ENCODE results near the gene KIF6. TPM values are rescaled to one million over a fixed set of nuclear protein-coding genes. Genes with fewer than 3 reads are reported as not detected.

The KIF6 gene
- total RNA-seq, 4 donors from 2014 or later: 0.83 to 2.6 (median 1.1) TPM

GRCh38 chr6:39546731-39547130 lies 178.5 kb downstream of the KIF6 start:
- H3K9me3 ChIP-seq: no peaks in the 10 kb centered on the region
- no peaks in the 10 kb centered on the region for H3K36me3 ChIP-seq
- H3K27ac ChIP-seq (replicated peaks in 1 of 4): peak overlapping the region in 3 of 4 donors; percentile 35 to 70 (median 70)
- 29% methylated on average over 2 of the region's 2 CpGs for WGBS
- H3K27me3 ChIP-seq: no peaks in the 10 kb centered on the region
- intact Hi-C loops (cut with DNase I): loop anchor here (10.0 kb wide), 1 partner anchor 258 kb away; no protein-coding TSS in a partner anchor
- H3K4me1 ChIP-seq: peaks cover 9 to 71% (median 52%) of the 10 kb centered on the region in 4 donors
- DNase-seq (ENCODE audit: extremely low spot score): no peak
- TF ChIP-seq EP300 (IDR thresholded peaks at IDR 0.05) (no peak), POLR2A (IDR thresholded peaks at IDR 0.05; ENCODE audit: low read depth) (no peak)
- no peak overlapping the region for H3K4me3 ChIP-seq

GRCh38 chr6:39543950-39544349 lies 181.3 kb downstream of the KIF6 start:
- peak overlapping the region; percentile 70 to 72 (median 70) for H3K27ac ChIP-seq (replicated peaks in 1 of 4)
- H3K9me3 ChIP-seq: no peaks in the 10 kb centered on the region
- peaks cover 5 to 54% (median 37%) of the 10 kb centered on the region in 4 donors for H3K4me1 ChIP-seq
- no peaks in the 10 kb centered on the region for H3K36me3 ChIP-seq
- no peak overlapping the region for H3K4me3 ChIP-seq
- no peaks in the 10 kb centered on the region for H3K27me3 ChIP-seq
- TF ChIP-seq EP300 (IDR thresholded peaks at IDR 0.05) (no peak), POLR2AphosphoS5 (IDR thresholded peaks at IDR 0.05) (no peak), POLR2A (IDR thresholded peaks at IDR 0.05; ENCODE audit: low read depth) (no peak)
- TF ChIP-seq, protein P1, sequence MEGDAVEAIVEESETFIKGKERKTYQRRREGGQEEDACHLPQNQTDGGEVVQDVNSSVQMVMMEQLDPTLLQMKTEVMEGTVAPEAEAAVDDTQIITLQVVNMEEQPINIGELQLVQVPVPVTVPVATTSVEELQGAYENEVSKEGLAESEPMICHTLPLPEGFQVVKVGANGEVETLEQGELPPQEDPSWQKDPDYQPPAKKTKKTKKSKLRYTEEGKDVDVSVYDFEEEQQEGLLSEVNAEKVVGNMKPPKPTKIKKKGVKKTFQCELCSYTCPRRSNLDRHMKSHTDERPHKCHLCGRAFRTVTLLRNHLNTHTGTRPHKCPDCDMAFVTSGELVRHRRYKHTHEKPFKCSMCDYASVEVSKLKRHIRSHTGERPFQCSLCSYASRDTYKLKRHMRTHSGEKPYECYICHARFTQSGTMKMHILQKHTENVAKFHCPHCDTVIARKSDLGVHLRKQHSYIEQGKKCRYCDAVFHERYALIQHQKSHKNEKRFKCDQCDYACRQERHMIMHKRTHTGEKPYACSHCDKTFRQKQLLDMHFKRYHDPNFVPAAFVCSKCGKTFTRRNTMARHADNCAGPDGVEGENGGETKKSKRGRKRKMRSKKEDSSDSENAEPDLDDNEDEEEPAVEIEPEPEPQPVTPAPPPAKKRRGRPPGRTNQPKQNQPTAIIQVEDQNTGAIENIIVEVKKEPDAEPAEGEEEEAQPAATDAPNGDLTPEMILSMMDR (IDR thresholded peaks at IDR 0.05): no peak
- DNase-seq (ENCODE audit: extremely low spot score): no peak
- intact Hi-C loops (cut with DNase I): loop anchor here (10.0 kb wide), 1 partner anchor 261 kb away; no protein-coding TSS in a partner anchor
- 44% methylated on average over 1 of the region's 1 CpG for WGBS

GRCh38 chr6:39543095-39543494 lies 182.1 kb downstream of the KIF6 start:
- intact Hi-C loops (cut with DNase I): loop anchor here (10.0 kb wide), 1 partner anchor 262 kb away; no protein-coding TSS in a partner anchor
- H3K36me3 ChIP-seq: no peaks in the 10 kb centered on the region
- WGBS: 25% methylated on average over 2 of the region's 2 CpGs
- TF ChIP-seq POLR2A (IDR thresholded peaks at IDR 0.05; ENCODE audit: low read depth) (no peak), POLR2AphosphoS5 (IDR thresholded peaks at IDR 0.05) (peak; percentile 76 to 78), EP300 (IDR thresholded peaks at IDR 0.05) (no peak)
- TF ChIP-seq, protein P1 (IDR thresholded peaks at IDR 0.05): no peak
- H3K27me3 ChIP-seq: no peaks in the 10 kb centered on the region
- H3K4me1 ChIP-seq: peaks cover 5 to 47% (median 32%) of the 10 kb centered on the region in 4 donors
- H3K9me3 ChIP-seq: no peaks in the 10 kb centered on the region
- H3K4me3 ChIP-seq: no peak overlapping the region
- peak overlapping the region; percentile 70 to 72 (median 70) for H3K27ac ChIP-seq (replicated peaks in 1 of 4)
- DNase-seq (ENCODE audit: extremely low spot score): peak; percentile 93

GRCh38 chr6:39540454-39540853 lies 184.8 kb downstream of the KIF6 start:
- intact Hi-C loops (cut with DNase I): loop anchor here (10.0 kb wide), 1 partner anchor 264 kb away; no protein-coding TSS in a partner anchor
- no peak for DNase-seq (ENCODE audit: extremely low spot score)
- H3K4me1 ChIP-seq: peaks cover 5 to 33% (median 27%) of the 10 kb centered on the region in 4 donors
- H3K4me3 ChIP-seq: no peak overlapping the region
- TF ChIP-seq POLR2AphosphoS5 (IDR thresholded peaks at IDR 0.05) (no peak), EP300 (IDR thresholded peaks at IDR 0.05) (no peak), POLR2A (IDR thresholded peaks at IDR 0.05; ENCODE audit: low read depth) (no peak)
- H3K36me3 ChIP-seq: no peaks in the 10 kb centered on the region
- 93% methylated on average over 11 of the region's 12 CpGs for WGBS
- H3K27me3 ChIP-seq: no peaks in the 10 kb centered on the region
- no peaks in the 10 kb centered on the region for H3K9me3 ChIP-seq
- no peak overlapping the region for H3K27ac ChIP-seq (replicated peaks in 1 of 4)

DNA sequence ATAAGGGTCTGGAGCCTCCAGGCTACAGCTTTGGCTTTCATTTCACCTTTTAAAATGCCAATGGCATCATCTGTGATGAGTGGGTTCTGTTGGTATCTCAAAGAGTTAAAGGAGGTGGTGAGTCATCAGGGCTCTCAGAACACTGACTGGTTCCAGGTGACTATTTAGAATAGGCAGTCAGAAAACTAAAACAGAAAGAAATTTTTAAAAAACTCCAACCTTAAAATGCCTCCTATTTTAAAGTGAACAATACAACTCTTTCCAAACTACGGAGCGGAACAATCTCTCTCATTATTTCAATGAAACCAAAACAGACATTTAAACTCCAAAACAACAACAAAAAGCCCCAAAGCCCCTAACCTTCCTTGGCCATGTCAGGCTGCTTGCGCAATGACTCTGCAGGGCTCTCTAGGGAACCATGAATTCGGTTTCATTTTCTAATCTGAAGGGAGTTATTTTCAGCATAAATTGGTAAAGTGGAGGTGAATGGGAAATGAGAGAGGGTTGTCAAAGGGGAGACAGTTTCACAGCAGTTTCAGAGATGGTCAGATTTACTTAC lies 194.9 kb downstream of the KIF6 start:
- Histone ChIP-seq H3K4me3 (peak overlapping the region; percentile 1 to 43 (median 15)), H3K27me3 (no peaks in the 10 kb centered on the region), H3K36me3 (no peaks in the 10 kb centered on the region), H3K27ac (replicated peaks in 1 of 4) (peak overlapping the region; percentile 44 to 73 (median 56)), H3K4me1 (peaks cover 0 to 27% (median 21%) of the 10 kb centered on the region in 4 donors), H3K9me3 (no peaks in the 10 kb centered on the region)
- no peak for DNase-seq (ENCODE audit: extremely low spot score)
- intact Hi-C loops (cut with DNase I): no loop called here
- WGBS: 24% methylated on average over 4 of the region's 4 CpGs
- TF ChIP-seq POLR2A (IDR thresholded peaks at IDR 0.05; ENCODE audit: low read depth) (no peak), EP300 (IDR thresholded peaks at IDR 0.05) (no peak), POLR2AphosphoS5 (IDR thresholded peaks at IDR 0.05) (peak; percentile 22 to 32)
- TF ChIP-seq, protein P1 (IDR thresholded peaks at IDR 0.05): no peak

All from esophagus muscularis mucosa (tissue), 4 donors.